NCI-H1092 treated with DMSO at 0.1 percent for 48 hours (cell line): ENCODE results near the gene HCN3.
"Not testable (repeated sequence)": the region's sequence is repeated elsewhere in the genome, so short reads cannot be mapped to it uniquely, and the experiment has no call there.

ENCODE experiments used
- DNase-seq: peaks from one replicate; lab custom pipeline; 2025; lab: John Stamatoyannopoulos, UW

Gene HCN3

DNA sequence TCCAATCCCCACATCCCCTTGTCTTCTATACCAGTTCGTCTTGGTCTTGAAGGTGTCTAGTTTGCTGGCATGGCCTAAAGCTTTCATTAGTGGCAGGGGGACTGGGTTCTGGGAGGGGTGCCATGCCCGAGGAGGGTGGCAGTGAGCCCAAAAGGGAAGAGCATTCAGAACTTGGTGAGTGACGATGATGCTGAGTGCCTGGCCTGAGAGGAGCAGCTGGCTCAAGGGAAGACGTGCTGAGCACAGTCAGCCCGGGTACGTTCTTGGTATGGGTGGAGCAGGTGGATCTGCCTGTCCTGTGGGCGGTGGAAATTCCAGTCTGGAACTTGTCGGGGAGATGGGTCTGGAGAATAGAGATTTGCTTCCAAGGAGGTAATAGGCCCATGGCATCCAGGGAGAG lies 36.0 kb downstream of the HCN3 start:
- no peak for DNase-seq

- no peak for DNase-seq
Measured at GRCh38 chr1:155316922-155317321, 39.7 kb downstream of the HCN3 start.

DNA sequence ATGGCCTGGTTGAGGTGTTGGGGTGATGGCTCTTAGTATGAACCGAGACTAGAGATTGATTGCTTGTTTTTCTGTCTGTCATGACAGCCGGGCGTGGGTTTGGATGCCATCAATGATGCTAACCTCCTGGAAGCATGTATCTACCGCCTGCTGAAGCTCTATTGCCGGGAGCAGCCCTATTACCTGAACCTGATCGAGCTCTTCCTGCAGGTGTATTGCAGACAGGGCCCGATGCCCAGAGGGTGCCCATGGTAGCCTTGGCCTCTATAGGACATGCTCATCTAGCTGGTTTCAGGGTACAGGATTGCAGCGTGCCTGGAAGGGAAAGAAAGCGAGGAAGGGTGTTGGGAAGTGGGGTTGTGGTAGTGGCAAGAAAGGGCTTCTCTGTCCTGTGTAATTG lies 40.8 kb downstream of the HCN3 start:
- DNase-seq: no peak

GRCh38 chr1:155319536-155319935 lies 42.3 kb downstream of the HCN3 start:
- DNase-seq: no peak

DNA sequence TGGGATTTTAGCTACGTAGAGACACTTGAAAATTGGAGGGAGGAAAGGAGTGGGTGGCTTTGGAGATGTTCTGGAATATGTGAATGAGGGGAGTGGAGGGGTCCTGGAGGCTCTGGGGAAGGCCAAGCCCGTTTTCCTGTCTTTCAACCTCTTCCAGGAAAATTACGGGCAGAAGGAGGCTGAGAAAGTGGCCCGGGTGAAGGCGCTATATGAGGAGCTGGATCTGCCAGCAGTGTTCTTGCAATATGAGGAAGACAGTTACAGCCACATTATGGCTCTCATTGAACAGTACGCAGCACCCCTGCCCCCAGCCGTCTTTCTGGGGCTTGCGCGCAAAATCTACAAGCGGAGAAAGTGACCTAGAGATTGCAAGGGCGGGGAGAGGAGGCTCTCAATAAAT lies 43.0 kb downstream of the HCN3 start:
- no peak for DNase-seq

- no peak for DNase-seq
Measured at GRCh38 chr1:155320661-155321617, 43.7 kb downstream of the HCN3 start, which contains the start of gene RUSC1. TSS of gene RUSC1 (plus strand) at chr1:155320894. CDS start at chr1:155321774, 880 bp downstream.

DNA sequence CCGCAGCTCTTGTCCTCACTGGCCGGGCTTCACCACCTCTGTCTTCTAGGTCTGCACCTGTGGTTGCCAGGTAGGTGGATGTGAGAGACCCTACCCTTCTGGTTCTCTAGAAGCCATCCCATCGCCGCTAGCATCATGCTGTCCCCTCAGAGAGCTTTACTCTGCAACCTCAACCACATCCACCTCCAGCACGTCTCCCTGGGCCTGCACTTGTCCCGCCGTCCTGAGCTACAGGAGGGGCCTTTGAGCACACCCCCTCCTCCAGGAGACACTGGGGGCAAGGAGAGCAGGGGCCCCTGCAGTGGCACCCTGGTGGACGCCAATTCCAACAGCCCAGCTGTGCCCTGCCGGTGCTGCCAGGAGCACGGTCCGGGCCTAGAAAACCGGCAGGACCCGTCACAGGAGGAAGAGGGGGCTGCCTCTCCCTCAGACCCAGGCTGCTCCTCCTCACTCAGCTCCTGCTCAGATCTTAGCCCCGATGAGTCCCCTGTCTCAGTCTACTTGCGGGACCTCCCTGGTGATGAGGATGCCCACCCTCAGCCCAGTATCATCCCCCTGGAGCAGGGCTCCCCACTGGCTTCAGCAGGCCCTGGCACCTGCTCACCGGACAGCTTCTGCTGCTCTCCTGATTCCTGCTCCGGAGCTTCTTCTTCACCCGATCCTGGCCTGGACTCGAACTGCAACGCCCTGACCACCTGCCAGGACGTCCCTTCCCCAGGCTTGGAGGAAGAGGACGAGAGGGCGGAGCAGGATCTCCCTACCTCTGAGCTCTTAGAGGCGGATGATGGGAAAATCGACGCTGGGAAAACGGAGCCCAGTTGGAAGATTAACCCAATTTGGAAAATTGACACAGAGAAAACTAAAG lies 44.6 kb downstream of the HCN3 start:
- DNase-seq: no peak

GRCh38 chr1:155322571-155322952 lies 45.3 kb downstream of the HCN3 start:
- peak; percentile 13 for DNase-seq

GRCh38 chr1:155322953-155323728 lies 45.9 kb downstream of the HCN3 start:
- peak; percentile 84 for DNase-seq

DNA sequence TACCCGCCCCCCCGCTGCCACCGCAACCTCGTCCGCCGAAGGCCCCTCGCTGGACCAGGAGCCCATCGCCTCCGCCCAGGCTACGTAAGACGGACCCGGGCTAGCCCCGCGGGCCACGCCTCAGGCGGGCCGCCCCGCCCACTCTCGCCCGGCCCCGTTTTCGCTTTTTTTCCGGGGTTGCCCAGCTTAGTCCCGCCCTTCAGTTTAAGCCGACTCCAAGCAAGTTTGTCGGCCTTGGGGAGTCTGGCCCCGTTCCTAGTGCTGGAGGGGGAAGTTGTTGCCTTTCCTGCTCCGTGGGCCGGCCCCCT lies 46.4 kb downstream of the HCN3 start:
- DNase-seq: peak; percentile 54

DNA sequence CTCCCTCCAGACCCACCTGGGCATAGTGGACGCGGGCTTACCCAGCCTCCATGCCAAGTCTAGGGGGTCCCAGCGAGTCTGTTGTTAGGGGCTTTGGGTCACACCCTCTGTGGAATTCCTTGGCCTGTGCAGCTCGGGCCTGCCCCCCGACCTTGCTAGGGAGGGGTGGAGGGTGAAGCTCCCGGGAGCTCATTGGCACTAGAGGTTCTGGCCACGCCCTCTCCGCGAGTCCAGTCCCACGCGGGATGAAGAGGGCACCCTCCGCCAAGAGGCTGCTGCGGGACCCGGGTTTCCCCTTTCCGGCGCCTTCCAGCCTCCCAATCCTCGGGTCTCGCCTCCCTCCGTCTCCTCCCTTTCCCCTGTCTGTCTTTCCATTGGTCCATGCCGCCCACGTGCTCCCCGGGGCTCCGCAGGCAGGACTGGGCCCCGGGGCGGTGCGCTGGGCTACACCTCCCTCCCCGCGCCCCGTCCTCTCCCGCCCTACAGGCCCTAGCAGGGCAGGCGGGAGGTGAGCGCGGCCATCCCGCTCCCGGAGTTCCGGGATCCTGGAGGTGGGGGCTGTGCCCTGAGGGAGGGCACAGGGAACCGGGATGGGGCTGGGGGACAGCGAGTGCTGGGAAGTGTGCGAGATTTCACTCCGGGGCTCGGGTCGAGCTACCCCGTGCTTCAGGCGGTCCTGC lies 46.9 kb downstream of the HCN3 start:
- peak; percentile 91 for DNase-seq

GRCh38 chr1:155324717-155325602 lies 47.7 kb downstream of the HCN3 start:
- DNase-seq: peak; percentile 64

DNA sequence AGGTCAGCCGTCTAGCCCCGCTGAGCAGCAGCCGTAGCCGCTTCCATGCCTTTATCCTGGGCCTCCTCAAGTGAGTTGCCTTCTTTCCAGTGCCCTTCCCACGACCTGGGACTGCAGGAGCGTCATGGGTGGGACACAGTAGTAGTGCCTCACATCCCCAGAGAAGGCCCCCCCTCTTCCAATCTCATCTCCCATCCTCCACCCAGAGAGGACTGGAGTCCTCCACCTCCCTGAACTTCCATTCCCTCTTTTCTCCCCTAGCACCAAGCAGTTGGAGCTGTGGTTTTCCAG lies 48.3 kb downstream of the HCN3 start:
- no peak for DNase-seq

DNA sequence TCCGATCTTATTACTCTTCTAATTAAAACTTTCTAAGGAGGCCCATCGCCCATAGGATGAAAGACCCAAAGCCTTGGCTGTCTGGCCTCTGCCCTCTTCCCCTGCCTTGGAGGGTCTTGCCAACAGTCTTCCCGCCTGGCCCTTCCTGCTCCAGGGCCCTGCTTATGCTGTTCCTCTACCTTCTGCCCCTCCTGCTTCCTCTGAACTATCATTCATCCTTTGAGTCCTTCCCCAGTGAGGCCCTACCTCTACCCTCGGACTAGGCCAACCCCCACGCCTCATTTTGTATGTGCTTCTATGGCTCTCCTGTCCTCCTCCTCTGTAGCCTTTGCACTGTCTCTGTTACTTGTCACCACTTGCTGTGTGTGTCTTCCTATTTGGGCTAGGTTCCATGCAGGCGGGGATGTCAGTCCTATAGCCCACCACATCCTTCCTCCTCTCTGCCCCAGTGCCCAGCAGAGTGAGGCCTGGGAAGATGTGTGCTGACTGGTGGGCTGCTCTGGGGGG lies 48.8 kb downstream of the HCN3 start:
- no peak for DNase-seq

DNA sequence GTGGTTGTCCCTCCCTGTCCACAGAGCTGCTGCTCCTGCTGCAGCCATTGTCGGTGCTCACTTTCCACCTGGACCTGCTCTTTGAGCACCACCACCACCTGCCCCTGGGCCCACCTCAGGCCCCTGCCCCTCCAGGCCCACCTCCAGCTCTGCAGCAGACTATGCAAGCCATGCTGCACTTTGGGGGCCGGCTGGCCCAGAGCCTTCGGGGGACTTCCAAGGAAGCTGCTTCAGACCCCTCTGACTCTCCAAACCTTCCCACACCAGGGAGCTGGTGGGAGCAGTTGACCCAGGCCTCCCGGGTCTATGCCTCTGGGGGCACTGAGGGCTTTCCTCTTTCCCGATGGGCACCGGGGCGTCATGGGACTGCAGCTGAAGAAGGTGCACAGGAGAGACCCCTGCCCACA lies 49.4 kb downstream of the HCN3 start:
- no peak for DNase-seq

GRCh38 chr1:155327981-155328380 lies 50.7 kb downstream of the HCN3 start:
- DNase-seq: no peak

DNA sequence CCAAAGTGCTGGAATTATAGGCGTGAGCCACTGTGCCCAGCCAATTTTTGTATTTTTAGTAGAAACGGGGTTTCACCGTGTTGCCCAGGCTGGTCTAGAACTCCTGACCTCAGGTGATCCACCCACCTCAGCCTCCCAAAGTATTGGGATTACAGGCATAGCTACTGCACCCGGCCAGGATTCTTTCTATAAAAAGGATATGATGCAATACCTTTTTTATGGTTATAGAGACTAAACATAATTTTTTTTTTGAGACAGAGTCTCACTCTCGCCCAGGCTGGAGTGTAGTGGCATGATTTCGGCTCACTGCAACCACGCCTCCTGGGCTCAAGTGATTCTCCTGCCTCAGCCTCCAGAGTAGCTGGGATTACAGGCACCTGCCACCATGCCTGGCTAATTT lies 51.6 kb downstream of the HCN3 start:
- DNase-seq: not testable (repeated sequence)

DNA sequence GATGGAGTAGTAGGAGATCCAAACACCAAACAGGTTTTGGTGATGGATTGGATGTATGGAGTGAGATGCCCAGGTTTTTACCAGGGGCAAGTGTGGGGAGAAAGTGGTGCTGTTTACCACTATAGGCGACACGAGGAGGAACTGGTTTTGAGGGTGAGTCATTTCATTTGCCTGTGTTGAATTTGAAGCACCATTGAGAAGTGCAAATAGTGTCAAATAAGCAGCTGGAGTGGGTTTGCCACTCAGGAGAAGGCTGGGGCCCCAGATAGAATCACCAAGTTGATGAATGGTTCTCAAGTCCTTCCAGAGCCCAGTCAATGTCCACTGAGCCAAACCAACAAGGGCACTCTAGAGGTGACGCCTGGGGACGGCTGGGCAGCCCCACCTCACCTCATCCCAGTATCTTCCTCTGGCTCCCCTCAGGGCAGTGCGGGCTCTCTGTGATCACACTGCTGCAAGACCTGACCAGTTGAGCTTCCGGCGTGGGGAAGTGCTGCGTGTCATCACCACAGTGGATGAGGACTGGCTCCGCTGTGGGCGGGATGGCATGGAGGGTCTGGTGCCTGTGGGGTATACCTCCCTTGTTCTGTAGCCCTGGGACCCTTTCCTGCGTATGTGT lies 52.8 kb downstream of the HCN3 start:
- DNase-seq: no peak

DNA sequence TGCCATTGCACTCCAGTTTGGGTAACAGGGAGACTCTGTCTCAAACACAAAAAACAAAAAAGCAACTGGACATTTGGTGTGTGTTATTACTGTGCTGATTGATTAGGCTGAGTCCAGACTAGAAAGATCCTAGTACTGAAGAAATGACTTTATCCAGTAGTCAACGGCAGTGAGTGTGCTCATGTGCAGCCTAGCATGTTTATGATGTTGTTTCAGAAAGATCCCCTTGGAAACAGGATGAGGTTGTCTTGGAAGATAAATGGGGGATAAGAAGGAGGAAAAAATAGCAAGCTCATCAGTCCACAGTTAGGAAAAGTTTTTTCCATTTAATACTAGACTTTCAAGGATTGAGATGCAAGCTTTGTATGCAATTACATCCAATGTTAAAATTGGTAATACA lies 57.7 kb downstream of the HCN3 start:
- no peak for DNase-seq
